SH-SY5Y (cell line): ENCODE results near the gene CMSS1.

Source experiments
- GATA2 ChIP-seq: IDR thresholded peaks from 2 replicates; pipeline ENCODE4 v1.6.1; 2011; ENCODE audit warnings: mild to moderate bottlenecking, low read depth, low read length
- GATA3 ChIP-seq: IDR thresholded peaks from 2 replicates; pipeline ENCODE4 v1.6.1; 2011; ENCODE audit warnings: low read depth, mild to moderate bottlenecking, low read length, moderate library complexity

CMSS1 gene

GRCh38 chr3:100053951-100054620 is 236.4 kb downstream of the CMSS1 start:
- TF ChIP-seq GATA3, result no peak

DNA sequence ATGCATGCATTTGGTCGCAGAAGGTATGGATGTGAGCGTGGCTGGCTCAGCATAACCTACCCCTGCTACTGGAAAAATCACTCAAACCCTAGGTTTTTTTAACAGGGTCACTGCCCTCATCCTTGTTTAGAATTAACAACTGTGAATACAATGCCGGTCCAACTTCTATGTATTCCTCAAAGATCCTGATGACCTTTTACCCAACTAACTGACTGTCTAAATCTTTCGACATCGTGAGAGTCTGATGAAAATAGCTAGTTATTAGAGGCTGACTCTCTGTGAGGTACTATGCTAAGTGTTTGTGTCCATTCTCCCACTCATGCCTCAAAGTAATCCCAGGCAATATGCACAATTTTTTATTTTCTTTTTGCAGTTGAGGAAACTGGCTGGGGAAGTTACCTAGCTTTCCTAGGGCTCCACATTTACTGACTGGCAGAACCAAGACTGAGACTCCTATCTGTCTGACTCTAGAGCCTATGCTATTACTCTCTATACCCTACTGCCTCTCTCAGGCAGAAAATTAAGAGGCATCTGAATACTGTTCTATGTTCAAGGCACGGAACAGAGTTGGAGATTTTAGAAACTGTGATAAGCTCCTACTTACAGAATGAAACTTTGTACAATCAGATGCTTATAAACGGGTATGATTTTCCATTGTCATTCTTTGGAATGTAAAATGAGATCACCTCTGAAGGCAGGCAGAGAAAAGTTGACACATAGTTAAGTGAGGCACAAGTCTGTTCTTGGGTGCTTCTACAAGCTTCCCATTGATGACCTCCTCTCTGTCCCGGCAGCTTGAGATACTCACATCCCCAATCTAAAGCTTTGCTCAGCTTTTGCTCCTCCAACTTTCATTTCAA is 240.3 kb downstream of the CMSS1 start:
- TF ChIP-seq GATA2 (no peak), GATA3 (no peak)

DNA sequence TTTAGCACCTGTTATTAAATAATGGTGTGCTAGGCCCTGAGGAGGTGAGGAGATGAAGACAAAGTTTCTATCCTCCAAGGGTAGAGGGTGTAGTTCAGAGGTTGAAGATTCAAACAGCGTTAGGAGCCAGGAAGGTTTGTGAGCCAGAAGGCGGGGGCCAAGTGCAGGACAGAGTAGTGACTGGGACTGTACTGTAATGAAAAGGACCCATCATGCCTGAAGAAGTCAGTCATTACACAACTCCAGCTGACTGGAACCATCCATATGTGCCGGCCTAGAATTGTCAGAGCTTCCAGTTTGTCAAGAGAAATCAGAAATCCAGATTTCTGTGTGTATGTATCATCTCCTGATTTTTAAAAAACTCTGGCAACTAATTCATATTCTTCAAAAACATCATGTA is 241.8 kb downstream of the CMSS1 start:
- TF ChIP-seq GATA2 (no peak), GATA3 (no peak)

DNA sequence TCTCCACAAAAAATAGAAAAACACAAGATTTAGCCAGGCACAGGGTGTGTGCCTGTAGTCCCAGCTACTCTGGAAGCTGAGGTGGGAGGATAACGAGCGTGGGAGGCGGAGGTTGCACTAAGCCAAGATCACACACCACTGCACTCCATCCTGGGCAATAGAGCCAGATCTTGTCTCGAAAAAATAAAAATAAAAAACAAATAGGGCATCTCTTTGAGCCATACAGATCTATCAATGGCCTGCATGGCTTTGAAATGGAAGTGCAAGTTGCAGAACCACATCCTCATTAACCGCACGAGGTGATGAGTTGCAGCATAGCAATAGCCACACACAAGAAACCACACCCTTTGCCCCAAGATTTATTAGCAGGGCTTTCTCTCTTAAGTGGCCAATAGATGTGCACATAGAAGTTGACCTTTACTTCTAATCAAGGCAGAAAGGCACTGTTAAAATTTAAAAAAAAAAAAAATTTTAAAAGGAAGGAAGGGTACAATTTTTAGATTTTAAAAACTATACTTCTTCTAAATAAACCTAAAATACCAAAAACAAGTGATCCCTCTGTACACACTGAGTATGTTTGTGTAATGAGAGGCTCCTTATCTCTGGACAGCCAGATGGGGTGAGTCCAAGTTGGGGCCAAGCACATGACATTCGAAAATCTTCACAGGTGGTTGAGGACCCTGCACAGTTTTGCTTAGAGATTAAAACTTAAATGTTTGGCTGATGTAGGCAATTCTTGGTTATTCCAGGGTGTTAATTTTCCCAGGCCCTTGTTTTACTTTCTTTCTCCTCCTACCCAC is 243.2 kb downstream of the CMSS1 start:
- TF ChIP-seq GATA3 (no peak), GATA2 (no peak)

- TF ChIP-seq GATA3, result no peak
Observed at GRCh38 chr3:100062665-100063064, 245.0 kb downstream of the CMSS1 start.

GRCh38 chr3:100063929-100064461 is 246.3 kb downstream of the CMSS1 start:
- TF ChIP-seq GATA2 (no peak), GATA3 (no peak)

GRCh38 chr3:100067589-100067988 is 249.9 kb downstream of the CMSS1 start:
- TF ChIP-seq GATA2 (no peak), GATA3 (no peak)

GRCh38 chr3:100068826-100069225 is 251.2 kb downstream of the CMSS1 start:
- no peak for TF ChIP-seq GATA3
- no peak for TF ChIP-seq GATA2

DNA sequence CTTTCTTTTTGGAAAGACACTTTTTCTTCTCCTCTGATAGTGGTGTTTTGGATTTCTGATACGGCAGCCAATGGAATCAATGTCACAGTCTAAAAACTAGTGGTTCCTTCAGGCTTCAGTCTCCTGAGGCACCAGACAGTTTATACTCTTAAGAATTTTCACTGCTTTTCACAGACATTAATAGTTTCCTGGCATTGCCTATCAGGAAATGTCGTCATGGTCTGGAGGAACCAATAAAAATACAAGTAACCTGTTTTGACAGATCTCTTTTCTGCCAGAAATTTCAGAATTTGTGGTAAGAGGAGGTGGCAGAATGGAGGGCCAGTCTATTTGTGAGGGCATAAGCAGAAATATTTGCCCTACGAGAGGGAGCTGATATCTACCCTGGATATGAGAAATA is 251.8 kb downstream of the CMSS1 start:
- TF ChIP-seq GATA2, result no peak
- TF ChIP-seq GATA3, result no peak

- TF ChIP-seq GATA3, result no peak
- no peak for TF ChIP-seq GATA2
Observed at GRCh38 chr3:100072326-100073048, 254.8 kb downstream of the CMSS1 start.

DNA sequence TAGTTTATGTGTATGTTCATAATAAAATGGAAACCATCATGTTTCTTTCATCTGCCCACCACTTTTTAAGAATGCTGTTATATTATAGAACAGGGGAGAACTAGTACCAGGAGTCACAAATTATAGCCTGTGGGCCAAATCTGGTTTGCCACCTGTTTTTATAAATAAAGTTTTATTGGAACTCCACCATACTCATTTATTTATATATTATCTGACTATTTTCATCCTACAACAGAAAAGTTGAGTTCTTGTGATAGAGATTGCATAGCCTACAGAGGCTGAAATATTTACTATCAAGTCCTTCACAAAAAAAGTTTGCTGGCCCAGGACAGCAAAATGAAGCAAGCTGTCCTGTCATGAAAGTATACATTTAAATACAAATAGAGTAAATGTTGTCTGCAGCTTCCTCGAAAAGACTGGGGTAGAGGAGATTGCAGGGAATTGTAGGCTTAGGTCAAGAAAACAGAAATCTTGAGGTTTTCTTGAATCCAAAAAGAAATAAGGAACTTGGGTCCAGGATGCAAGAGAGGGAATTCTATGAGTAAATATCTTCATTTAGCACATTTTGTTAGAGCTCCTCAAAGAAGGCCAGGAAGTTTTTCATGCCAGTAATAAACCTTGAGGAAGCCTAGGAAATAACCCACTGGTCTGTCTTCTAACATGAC is 255.5 kb downstream of the CMSS1 start:
- TF ChIP-seq GATA2 (no peak), GATA3 (no peak)

- TF ChIP-seq GATA2 (no peak), GATA3 (no peak)
Observed at GRCh38 chr3:100073714-100074307, 256.1 kb downstream of the CMSS1 start.

DNA sequence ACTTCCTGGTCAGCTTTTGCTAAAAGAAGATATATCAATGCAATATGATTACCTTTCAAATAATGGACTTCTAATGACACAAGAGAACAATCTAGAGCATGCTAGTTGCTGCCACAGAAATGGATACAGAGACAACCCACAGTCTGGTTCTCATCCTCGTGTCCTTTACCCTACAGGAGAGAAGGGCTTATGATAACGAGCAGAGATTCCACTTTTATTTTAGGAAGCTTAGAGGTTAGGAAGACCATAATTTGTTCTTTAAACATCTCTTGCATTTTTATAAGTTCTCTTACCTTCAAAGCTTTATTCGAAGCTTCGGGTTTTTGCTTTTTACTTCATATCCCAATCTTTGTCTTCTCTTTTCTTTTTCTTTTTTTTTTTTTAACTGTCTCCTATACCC is 257.5 kb downstream of the CMSS1 start:
- TF ChIP-seq GATA3 (no peak), GATA2 (no peak)
